Kidney glomerular epithelial cell (primary cell): ENCODE results near the gene ASXL2.

Experiments used
- DNase-seq: peaks from one replicate; lab custom pipeline; 2025; lab: John Stamatoyannopoulos, UW

ASXL2 gene

GRCh38 chr2:25797620-25798488 lies 80.4 kb downstream of the ASXL2 start:
- DNase-seq: no peak

GRCh38 chr2:25794544-25795276 lies 83.6 kb downstream of the ASXL2 start:
- no peak for DNase-seq

- DNase-seq: no peak
Observed at GRCh38 chr2:25790074-25790790, 88.1 kb downstream of the ASXL2 start.

GRCh38 chr2:25788457-25788856 lies 89.8 kb downstream of the ASXL2 start:
- DNase-seq: no peak

- DNase-seq: no peak
Observed at GRCh38 chr2:25787020-25787419, 91.3 kb downstream of the ASXL2 start.

- DNase-seq: no peak
Observed at GRCh38 chr2:25784404-25784803, 93.9 kb downstream of the ASXL2 start.

- DNase-seq: no peak
Observed at GRCh38 chr2:25777077-25777476, 101.2 kb downstream of the ASXL2 start.

GRCh38 chr2:25772078-25772477 lies 106.2 kb downstream of the ASXL2 start:
- DNase-seq: no peak

GRCh38 chr2:25763575-25763974 lies 114.7 kb downstream of the ASXL2 start:
- DNase-seq: no peak

- no peak for DNase-seq
Observed at GRCh38 chr2:25760297-25760696, 118.0 kb downstream of the ASXL2 start.

GRCh38 chr2:25758348-25758747 lies 119.9 kb downstream of the ASXL2 start:
- DNase-seq: no peak

GRCh38 chr2:25757906-25758305 lies 120.4 kb downstream of the ASXL2 start:
- DNase-seq: no peak

GRCh38 chr2:25756536-25756935 lies 121.8 kb downstream of the ASXL2 start:
- DNase-seq: no peak

GRCh38 chr2:25749676-25750075 lies 128.6 kb downstream of the ASXL2 start:
- DNase-seq: no peak

- DNase-seq: no peak
Observed at GRCh38 chr2:25744055-25744454, 134.2 kb downstream of the ASXL2 start.

- no peak for DNase-seq
Observed at GRCh38 chr2:25743132-25743830, 135.0 kb downstream of the ASXL2 start.

GRCh38 chr2:25742501-25742900 lies 135.8 kb downstream of the ASXL2 start:
- DNase-seq: no peak

- no peak for DNase-seq
Observed at GRCh38 chr2:25740810-25741381, 137.4 kb downstream of the ASXL2 start.

- no peak for DNase-seq
Observed at GRCh38 chr2:25738383-25739343, 139.6 kb downstream of the ASXL2 start.

GRCh38 chr2:25736899-25737515 lies 141.3 kb downstream of the ASXL2 start:
- DNase-seq: no peak
